GM12864 (cell line): Measurements from ENCODE around the gene DAPK2.
A peak's percentile ranks its signal among the peaks of the same experiment; 100 is the strongest.
"Not testable (repeated sequence)": the region's sequence is repeated elsewhere in the genome, so short reads cannot be mapped to it uniquely, and the experiment has no call there.

Experiments
- DNase-seq: peaks from one replicate; pipeline ENCODE4 v3.0.0-alpha.2; 2011; ENCODE audit warnings: low read depth
- H3K4me3 ChIP-seq: 2 replicates; pipeline ENCODE4 v1.5.1; 2011; ENCODE audit warnings: mild to moderate bottlenecking, low read depth, low read length, control low read depth
- CTCF ChIP-seq: IDR thresholded peaks from 2 replicates; pipeline ENCODE4 v1.5.1; 2011; ENCODE audit warnings: low read depth, mild to moderate bottlenecking, moderate library complexity, low read length, control low read depth, inconsistent platforms; ENCODE audit errors: missing control alignments

Gene DAPK2

DNA sequence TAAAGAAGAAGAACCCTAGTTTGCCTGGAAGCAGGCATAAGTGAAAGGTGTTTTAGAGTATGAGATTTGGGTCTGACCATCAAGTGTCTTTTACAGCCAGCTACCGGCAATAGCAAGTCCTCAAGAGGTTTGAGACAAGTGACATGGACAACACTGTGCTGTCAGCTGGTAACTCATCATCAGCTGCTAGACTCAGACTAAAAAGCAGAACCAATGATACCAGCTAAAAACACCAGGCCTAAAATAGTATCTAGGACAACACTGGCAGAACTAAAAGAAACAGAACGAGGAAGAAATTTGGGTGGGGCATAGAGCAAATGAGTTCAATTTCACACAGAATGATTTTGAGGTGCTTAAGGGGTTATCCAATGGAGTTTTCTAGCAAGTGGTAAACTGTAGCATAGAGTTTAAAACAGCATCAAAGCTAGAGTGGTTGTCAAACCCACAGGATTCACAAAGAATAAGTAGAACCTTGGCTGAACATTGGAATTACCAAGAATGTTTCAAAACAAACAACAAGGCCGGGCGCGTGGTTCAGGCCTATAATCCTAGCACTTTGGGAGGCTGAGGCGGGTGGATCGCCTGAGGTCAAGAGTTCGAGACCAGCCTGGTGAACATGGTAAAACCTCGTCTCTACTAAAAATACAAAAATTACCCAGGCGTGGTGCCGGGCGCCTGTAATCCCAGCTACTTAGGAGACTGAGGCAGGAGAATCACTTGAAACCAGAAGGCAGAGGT, 43.4 kb upstream of the DAPK2 start:
- DNase-seq: peak; percentile 76
- no peak for TF ChIP-seq CTCF
- H3K4me3 ChIP-seq: peak overlapping the region; percentile 11; the same call in 1 of the 2 replicates

DNA sequence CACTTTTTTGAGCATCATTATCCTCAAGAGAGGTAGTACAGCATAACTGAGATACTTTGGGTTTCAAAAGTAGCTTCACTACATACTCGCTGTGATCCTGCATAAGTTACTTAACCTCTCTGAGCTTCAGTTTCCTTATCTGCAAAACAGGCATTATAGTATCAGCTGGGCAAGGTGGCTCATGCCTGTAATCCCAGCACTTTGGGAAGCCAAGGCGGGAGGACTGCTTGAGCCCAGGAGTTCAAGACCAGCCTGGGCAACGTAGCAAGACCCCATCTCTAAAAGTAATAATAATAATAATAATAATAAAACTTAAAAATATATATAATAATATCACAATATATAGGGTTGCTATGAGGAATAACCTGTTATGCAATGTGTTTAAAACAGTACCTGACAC, 36.5 kb upstream of the DAPK2 start:
- no peak for DNase-seq
- no peak overlapping the region for H3K4me3 ChIP-seq
- no peak for TF ChIP-seq CTCF

GRCh38 chr15:64073496-64073895, 27.2 kb upstream of the DAPK2 start:
- not testable (repeated sequence) for DNase-seq, H3K4me3 ChIP-seq

GRCh38 chr15:64072812-64073211, 26.5 kb upstream of the DAPK2 start:
- TF ChIP-seq CTCF: no peak
- DNase-seq: no peak
- no peak overlapping the region for H3K4me3 ChIP-seq

DNA sequence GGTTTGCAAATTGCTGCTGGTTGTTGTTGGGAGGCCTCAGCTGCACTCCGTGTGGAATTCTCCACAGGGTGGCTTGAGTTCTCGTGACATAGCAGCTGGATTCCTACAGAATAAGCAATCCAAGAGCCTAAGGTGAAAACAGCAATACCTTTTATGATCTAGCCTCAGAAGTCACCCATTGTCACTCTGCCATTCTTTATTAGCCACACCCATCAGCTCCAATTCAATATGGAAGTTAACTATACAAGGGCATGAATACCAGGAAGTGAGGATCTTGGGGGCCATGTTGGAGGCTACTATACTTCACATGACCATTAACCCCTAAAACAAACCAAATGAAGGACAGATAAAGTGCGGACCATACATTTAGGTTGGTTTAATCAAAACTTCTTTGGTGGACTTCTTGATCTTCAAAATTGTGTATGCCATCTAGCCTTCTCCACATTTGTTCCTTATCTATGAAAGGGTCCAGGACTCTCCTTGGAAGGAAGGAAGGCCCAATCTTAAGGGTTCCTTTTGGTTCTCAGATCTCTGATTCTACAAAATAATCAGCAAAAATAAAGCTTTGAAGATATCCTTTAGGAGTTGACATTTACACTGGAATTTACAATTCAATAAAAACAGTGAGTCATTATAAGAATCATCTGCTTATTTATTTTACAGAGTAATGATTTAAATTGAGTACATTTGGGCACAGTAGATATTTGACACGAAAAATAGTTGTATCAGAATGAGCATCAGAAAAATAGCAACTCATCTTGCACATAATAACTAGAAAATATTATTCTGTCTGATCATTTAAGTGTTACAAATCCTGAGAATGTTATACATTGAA, 25.9 kb upstream of the DAPK2 start:
- TF ChIP-seq CTCF: no peak
- no peak overlapping the region for H3K4me3 ChIP-seq
- no peak for DNase-seq

GRCh38 chr15:64070965-64071851, 24.9 kb upstream of the DAPK2 start:
- H3K4me3 ChIP-seq: no peak overlapping the region
- DNase-seq: no peak
- no peak for TF ChIP-seq CTCF

GRCh38 chr15:64070106-64070505, 23.8 kb upstream of the DAPK2 start:
- no peak for TF ChIP-seq CTCF
- no peak for DNase-seq
- H3K4me3 ChIP-seq: no peak overlapping the region
